HG03342 (cell line): ENCODE data around the gene NEAT1.

Experiments
- ATAC-seq: cut with Tn5 transposase; IDR thresholded peaks from one replicate; pipeline ENCODE4 v1.9.1; 2021; ENCODE audit warnings: mild to moderate bottlenecking, moderate library complexity; ENCODE audit not compliant: unreplicated experiment

Gene NEAT1

GRCh38 chr11:65389294-65389980 lies 33.2 kb upstream of the NEAT1 start:
- ATAC-seq, result no peak

GRCh38 chr11:65390099-65390941 lies 32.3 kb upstream of the NEAT1 start:
- ATAC-seq, result no peak

DNA sequence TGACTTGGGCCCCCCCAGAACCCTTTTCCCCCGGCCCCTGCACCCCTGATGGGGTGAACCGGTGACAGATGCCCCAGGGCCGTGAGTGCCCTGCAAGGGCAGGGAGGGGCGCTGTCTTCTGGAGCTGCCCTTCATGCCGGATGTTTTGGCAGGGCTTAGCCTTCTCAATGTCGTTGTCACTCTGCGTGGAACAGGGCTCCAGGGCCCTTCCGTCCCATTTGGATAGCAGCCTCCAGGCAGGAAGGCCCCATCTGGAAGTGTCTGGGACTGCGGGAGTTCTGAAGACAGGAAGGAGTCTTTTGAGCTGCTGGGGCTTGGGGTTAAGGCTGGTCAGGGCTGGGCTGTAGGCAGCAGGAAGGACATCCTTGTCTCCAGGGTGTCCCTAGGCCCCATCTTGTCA lies 31.6 kb upstream of the NEAT1 start:
- ATAC-seq, result no peak

DNA sequence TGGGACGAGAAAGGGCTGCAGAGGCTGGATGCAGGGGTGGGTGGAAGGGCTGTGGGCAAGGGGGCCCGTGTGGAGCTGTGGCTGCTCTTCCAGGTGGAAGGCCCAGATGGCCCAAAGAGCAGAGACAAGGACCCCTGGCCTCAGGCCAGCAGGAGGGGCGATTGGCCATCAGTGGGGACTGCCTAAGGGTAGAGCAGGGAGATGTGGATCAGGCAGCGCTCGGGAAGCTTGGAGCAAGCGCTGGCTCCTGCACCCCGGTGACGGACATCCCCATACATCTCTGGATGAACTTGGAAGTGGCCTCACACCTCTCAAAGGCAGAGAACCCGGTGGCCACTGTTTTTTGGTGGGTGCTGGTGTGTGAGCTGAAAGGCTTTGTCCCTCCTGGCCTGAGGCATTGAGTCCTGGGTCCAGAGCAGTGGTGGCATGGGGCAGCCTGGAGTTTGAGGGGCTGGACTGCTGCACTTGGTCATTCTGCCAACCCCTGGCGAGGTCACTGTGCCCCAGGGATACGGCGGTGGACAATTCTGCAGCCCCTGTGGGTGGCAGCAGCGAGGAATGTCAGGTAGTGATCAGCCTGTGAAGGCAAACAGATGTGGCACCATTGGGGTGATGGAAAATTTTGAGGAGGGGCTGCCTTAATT lies 30.3 kb upstream of the NEAT1 start:
- ATAC-seq, result no peak

GRCh38 chr11:65392899-65393298 lies 29.7 kb upstream of the NEAT1 start:
- ATAC-seq, result no peak

DNA sequence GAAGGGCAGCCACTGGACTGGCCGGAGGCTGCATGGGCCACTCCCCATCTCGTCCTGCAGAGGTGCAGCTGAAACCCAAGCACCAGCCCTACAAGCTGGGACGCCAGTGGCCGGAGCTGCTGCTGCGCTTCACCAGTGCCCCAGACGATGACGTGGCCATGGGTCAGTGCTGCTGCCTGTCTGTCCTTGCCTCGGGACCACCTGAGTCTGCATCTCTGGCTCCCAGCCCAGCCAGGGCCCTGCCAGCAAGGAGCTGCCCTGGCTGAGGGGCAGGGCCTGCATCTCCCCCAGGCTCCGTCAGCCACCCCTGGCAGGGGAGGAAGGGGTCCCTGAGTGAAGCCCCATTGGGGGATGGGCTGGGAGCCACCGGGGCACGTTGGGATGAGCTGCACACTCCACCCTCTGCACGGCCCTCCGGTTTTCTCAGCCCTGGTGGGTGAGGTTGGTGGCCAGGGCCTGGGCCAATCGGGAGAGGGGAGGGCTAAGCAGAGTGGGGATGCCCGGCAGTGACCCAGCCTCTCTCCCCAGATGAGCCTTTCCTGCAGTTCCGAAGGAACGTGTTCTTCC lies 29.0 kb upstream of the NEAT1 start:
- ATAC-seq, result no peak

DNA sequence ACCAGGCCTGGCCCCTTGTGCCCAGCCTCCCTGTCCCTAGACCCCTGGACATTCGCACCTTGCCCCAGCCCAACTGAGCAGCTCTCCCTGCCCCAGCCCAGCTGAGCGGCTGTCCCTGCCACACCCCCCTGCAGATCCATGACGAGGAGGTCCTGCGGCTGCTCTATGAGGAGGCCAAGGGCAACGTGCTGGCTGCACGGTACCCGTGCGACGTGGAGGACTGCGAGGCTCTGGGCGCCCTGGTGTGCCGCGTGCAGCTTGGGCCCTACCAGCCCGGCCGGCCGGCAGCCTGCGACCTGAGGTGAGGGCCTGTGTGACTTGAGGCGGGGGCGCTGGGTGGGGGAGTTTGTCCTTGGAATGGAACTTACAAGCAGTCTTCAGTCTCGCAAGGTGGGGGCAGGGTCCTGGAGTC lies 28.5 kb upstream of the NEAT1 start:
- ATAC-seq, result no peak

GRCh38 chr11:65395961-65396530 lies 26.6 kb upstream of the NEAT1 start:
- no peak for ATAC-seq

- no peak for ATAC-seq
These were observed 25.5 kb upstream of the NEAT1 start for GRCh38 chr11:65396769-65397745.

- no peak for ATAC-seq
These were observed 24.2 kb upstream of the NEAT1 start for GRCh38 chr11:65398362-65398910.

DNA sequence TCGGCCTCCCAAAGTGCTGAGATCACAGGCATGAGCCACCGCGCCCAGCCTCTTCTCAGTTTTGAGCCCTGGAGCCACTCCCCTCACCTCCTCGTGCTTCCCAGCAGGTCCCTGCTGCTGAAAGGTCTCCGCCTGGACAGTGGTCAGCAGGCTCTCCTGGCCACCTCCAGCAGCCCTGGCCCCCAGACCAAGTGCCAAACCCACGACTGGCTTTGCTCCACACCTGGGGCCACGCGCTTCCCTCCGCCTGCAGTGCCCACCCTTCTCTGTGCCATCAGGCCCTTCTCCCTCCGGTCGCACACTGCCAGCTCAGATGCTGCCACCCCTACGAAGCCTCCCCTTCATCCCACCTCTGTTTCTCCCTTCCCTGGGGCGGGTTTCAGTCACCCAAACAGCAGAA lies 23.3 kb upstream of the NEAT1 start:
- no peak for ATAC-seq

DNA sequence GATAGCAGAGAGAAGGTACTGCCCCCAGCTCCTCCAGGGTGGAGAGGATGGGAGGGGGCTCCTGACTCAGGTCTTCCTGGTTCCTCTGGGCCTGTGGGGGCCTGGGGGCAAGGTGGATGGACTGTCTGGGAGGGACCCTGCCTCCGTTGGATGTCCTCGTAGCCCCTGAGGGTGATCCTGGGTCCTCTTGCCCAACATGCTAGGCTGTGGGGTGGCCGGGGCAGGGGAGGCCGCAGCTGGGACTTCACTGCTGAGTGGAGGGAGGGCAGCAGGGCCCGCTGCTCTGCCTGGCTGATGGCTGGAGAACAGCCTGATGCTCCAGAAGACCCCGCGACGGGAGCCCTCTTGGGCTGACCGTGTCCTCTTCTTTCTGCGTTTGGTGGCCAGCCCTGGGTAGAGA lies 22.8 kb upstream of the NEAT1 start:
- no peak for ATAC-seq

- ATAC-seq, result no peak
These were observed 22.1 kb upstream of the NEAT1 start for GRCh38 chr11:65400307-65401072.

DNA sequence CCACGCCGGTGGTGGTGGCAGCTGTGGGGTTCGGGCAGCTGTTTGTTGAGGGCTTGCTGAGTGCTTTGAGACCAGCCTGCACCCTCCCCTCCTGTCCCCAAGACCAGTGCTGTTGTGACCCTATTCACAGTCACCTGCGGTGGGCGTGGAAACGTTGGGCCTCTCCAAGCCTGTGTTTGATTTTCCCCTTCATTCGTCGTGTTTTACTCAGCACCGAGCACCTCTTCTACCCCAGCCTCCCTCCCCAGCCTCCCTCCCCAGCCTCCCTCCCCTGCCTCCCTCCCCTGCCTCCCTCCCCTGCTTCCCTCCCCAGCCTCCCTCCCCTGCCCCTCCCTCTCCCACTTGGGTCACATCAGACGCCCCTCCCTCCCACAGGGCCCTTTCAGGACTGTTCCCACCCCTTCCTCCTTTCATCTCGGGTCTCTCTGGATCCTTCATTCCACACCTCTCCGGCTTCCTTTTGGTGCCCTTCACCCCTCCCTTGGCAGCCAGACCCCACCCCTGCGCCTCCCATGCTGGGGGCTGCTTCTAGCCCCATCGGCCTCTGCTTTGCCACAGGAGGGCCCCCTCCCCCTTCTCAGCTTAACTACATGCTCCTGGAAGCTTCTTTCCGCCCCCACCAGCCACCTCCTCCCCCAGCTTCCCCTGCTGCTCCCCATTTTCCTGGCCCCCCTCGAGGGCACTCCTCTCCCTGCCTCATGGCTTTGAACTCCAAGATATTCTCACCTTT lies 21.4 kb upstream of the NEAT1 start:
- no peak for ATAC-seq

- no peak for ATAC-seq
These were observed 20.8 kb upstream of the NEAT1 start for GRCh38 chr11:65401803-65402248.

- no peak for ATAC-seq
These were observed 19.8 kb upstream of the NEAT1 start for GRCh38 chr11:65402790-65403189.

GRCh38 chr11:65403607-65404121 lies 18.9 kb upstream of the NEAT1 start:
- ATAC-seq, result no peak

DNA sequence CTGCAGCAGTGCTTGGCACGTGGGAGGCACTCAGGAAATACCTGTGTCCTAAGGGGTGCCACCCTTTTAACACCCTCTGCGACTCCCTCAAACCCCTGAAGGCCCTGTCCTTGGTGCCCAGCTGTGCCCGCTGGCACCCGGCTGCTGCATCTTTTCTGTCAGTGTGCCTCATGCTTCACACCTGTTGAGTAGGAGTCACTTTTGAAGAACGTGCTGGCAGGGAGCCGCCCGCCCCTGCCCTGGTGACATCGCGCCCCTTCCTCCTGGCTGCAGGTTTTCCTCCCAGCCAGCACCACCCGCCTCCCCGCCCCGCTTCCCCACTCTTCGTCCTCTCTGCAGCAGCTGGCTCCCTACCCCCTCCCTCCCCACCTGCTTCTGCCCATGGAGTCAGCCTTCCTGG lies 18.4 kb upstream of the NEAT1 start:
- no peak for ATAC-seq
